Naive thymus-derived CD4-positive, alpha-beta T cell (primary cell): ENCODE data around the gene NDFIP2. TPM values are rescaled to one million over a fixed set of nuclear protein-coding genes. Genes with fewer than 3 reads are reported as not detected.
A peak's percentile ranks its signal among the peaks of the same experiment; 100 is the strongest.

ENCODE experiments used
- ATAC-seq: fragments of 150-1000 bp; cut with Tn5 transposase; 2 replicates; pipeline ENCODE4 v1.10.0; 2021; ENCODE audit warnings: mild to moderate bottlenecking, moderate library complexity
- CTCF ChIA-PET: fragments of 350-600 bp; sonication (Branson Sonifier 250); formaldehyde crosslinking; loops from one replicate; lab custom pipeline; 2021; ENCODE audit warnings: antibody characterized with exemption; lab: Charles Lee
- POLR2A ChIA-PET: fragments of 350-600 bp; sonication (Branson Sonifier 250); formaldehyde crosslinking; loops from one replicate; lab custom pipeline; 2021; ENCODE audit warnings: antibody characterized with exemption, inconsistent platforms; lab: Charles Lee
- DNase-seq, 9 donors: peaks; one replicate each; pipeline versions ENCODE4 v3.0.0 to v3.0.0-alpha.2; 2020 to 2022; ENCODE audit warnings: mixed read lengths in 1 of 9
- H3K27ac ChIP-seq: one replicate; pipeline ENCODE4 v1.7.0; 2013; ENCODE audit warnings: mild to moderate bottlenecking, low read depth, low read length, moderate library complexity
- H3K27me3 ChIP-seq, 2 donors: one replicate each; pipeline ENCODE4 v1.7.0; 2013; ENCODE audit warnings: low read length in 2 of 2, mild to moderate bottlenecking in 2 of 2, moderate library complexity in 2 of 2; ENCODE audit not compliant: control insufficient read depth in 2 of 2, insufficient read depth in 2 of 2
- H3K36me3 ChIP-seq, 3 experiments: 1 replicate in 2 of 3; 2 replicates in 1 of 3; pipeline ENCODE4 v1.7.0; 2013; ENCODE audit warnings: low read length in 3 of 3, mild to moderate bottlenecking in 3 of 3, moderate library complexity in 1 of 3; ENCODE audit not compliant: insufficient read depth in 3 of 3, control insufficient read depth in 2 of 3
- H3K4me1 ChIP-seq, 2 donors: one replicate each; pipeline ENCODE4 v1.7.0; 2013; ENCODE audit warnings: low read length in 2 of 2, mild to moderate bottlenecking in 2 of 2, moderate library complexity in 1 of 2; ENCODE audit not compliant: control insufficient read depth in 2 of 2, insufficient read depth in 2 of 2
- H3K4me3 ChIP-seq: 2 replicates; pipeline ENCODE4 v1.7.0; 2013; ENCODE audit warnings: mild to moderate bottlenecking, low read length
- H3K9me3 ChIP-seq, 3 experiments: 1 replicate in 2 of 3; 2 replicates in 1 of 3; pipeline ENCODE4 v1.7.0; 2013; ENCODE audit warnings: low read length in 3 of 3; ENCODE audit not compliant: control insufficient read depth in 2 of 3
- H3K27ac Mint-ChIP-seq, 9 donors: one replicate each; pipeline ENCODE4 v1.8.0; 2020 to 2022; ENCODE audit warnings: mixed read lengths in 9 of 9, mild to moderate bottlenecking in 8 of 9, moderate library complexity in 5 of 9, inconsistent platforms in 2 of 9
- H3K27me3 Mint-ChIP-seq, 5 donors: one replicate each; pipeline ENCODE4 v1.8.0; 2021 to 2022; ENCODE audit warnings: mixed read lengths in 5 of 5, mild to moderate bottlenecking in 1 of 5
- H3K36me3 Mint-ChIP-seq, 5 donors: one replicate each; pipeline ENCODE4 v1.8.0; 2020 to 2022; ENCODE audit warnings: mixed read lengths in 5 of 5, mild to moderate bottlenecking in 3 of 5, inconsistent platforms in 1 of 5
- H3K4me1 Mint-ChIP-seq, 7 donors: one replicate each; pipeline ENCODE4 v1.8.0; 2020 to 2022; ENCODE audit warnings: mixed read lengths in 7 of 7, mild to moderate bottlenecking in 3 of 7, inconsistent platforms in 1 of 7
- H3K4me3 Mint-ChIP-seq, 10 donors: one replicate each; pipeline ENCODE4 v1.8.0; 2020 to 2022; ENCODE audit warnings: mild to moderate bottlenecking in 10 of 10, mixed read lengths in 10 of 10, moderate library complexity in 6 of 10, inconsistent platforms in 2 of 10
- H3K9me3 Mint-ChIP-seq, 11 donors: one replicate each; pipeline ENCODE4 v1.8.0; 2020 to 2022; ENCODE audit warnings: mixed read lengths in 11 of 11, mild to moderate bottlenecking in 4 of 11, inconsistent platforms in 1 of 11, moderate library complexity in 1 of 11
- intact Hi-C, 2 donors: fragments of 100-400 bp; cut with micrococcal nuclease; formaldehyde crosslinking; loops; one replicate each; pipeline ENCODE4 v1.15.1; 2023
- polyA plus RNA-seq, 2 donors: library from polyadenylated mRNA; unstranded; fragments of 300-500 nt; fragmentation: Illumina TruSeq; gene quantifications; one replicate each; pipeline ENCODE4 v1.2.3, GENCODE V29; 2021
- total RNA-seq, 6 experiments: library from RNA in 5 of 6; stranded (reverse) in 5 of 6; gene quantifications; 1 replicate in 5 of 6; 2 replicates in 1 of 6; pipeline ENCODE4 v1.2.3 and lab custom pipeline; 2021 to 2026

Gene NDFIP2
- total and polyA plus RNA-seq, 7 experiments from 2014 or later, result 2.6 to 123 (median 5.3) TPM

GRCh38 chr13:79477968-79478367 is 3.0 kb upstream of the NDFIP2 start:
- H3K27me3 Mint-ChIP-seq, result peaks cover 0 to 9% (median 0%) of the 10 kb centered on the region in 5 donors
- H3K4me3 ChIP-seq, result no peak overlapping the region
- no peaks in the 10 kb centered on the region for H3K9me3 ChIP-seq
- H3K27ac ChIP-seq, result no peak overlapping the region
- intact Hi-C loops, result loop anchor here (1.0 to 5.0 kb wide), 3 partner anchors 9 to 1781 kb away; partner anchors contain the start of gene SLAIN1 (in 1 of the 2)
- no peak overlapping the region for H3K4me3 Mint-ChIP-seq
- no peaks in the 10 kb centered on the region for H3K27me3 ChIP-seq
- H3K36me3 Mint-ChIP-seq, result peaks cover 0 to 19% (median 0%) of the 10 kb centered on the region in 5 donors
- no peak for DNase-seq
- peaks cover 0 to 10% (median 0%) of the 10 kb centered on the region in 11 donors for H3K9me3 Mint-ChIP-seq
- H3K4me1 Mint-ChIP-seq, result peaks cover 8 to 38% (median 30%) of the 10 kb centered on the region in 7 donors
- ChIA-PET POLR2A (interaction anchor here (0.5 kb wide), 1 partner anchor 809 kb away, joined by 3 read pairs; no protein-coding TSS in a partner anchor), CTCF (no interaction called here)
- no peaks in the 10 kb centered on the region for H3K36me3 ChIP-seq
- H3K4me1 ChIP-seq, result peaks cover 6 to 12% of the 10 kb centered on the region in 2 donors
- peak overlapping the region in 1 of 9 donors; percentile 23 for H3K27ac Mint-ChIP-seq
- ATAC-seq, result no peak

GRCh38 chr13:79479882-79480281 is 1.1 kb upstream of the NDFIP2 start:
- no peaks in the 10 kb centered on the region for H3K27me3 ChIP-seq
- Mint-ChIP-seq H3K27ac (peak overlapping the region in 7 of 9 donors; percentile 13 to 95 (median 89)), H3K9me3 (peaks cover 0 to 1% (median 0%) of the 10 kb centered on the region in 11 donors), H3K27me3 (peaks cover 0 to 7% (median 0%) of the 10 kb centered on the region in 5 donors), H3K36me3 (peaks cover 0 to 14% (median 0%) of the 10 kb centered on the region in 5 donors), H3K4me1 (peaks cover 14 to 55% (median 36%) of the 10 kb centered on the region in 7 donors), H3K4me3 (peak overlapping the region in 9 of 10 donors; percentile 90 to 99 (median 92))
- DNase-seq (no peak), ATAC-seq (no peak)
- CTCF ChIA-PET, result no interaction called here
- intact Hi-C loops, result loop anchor here (2.0 to 10.0 kb wide), 4 partner anchors 13 to 1783 kb away; partner anchors contain the start of gene SLAIN1 (in 1 of the 2)
- no peak overlapping the region for H3K4me3 ChIP-seq
- no peak overlapping the region for H3K27ac ChIP-seq
- H3K9me3 ChIP-seq, result no peaks in the 10 kb centered on the region
- POLR2A ChIA-PET, result no interaction called here
- H3K36me3 ChIP-seq, result no peaks in the 10 kb centered on the region
- peaks cover 6 to 12% of the 10 kb centered on the region in 2 donors for H3K4me1 ChIP-seq

- H3K27ac Mint-ChIP-seq, result peak overlapping the region; percentile 71 to 95 (median 90)
- ATAC-seq, result peak; percentile 49
- peaks cover 0 to 7% (median 0%) of the 10 kb centered on the region in 5 donors for H3K27me3 Mint-ChIP-seq
- Histone ChIP-seq H3K4me3 (peak overlapping the region; percentile 79), H3K9me3 (no peaks in the 10 kb centered on the region), H3K36me3 (no peaks in the 10 kb centered on the region), H3K4me1 (peaks cover 6 to 12% of the 10 kb centered on the region in 2 donors), H3K27ac (peak overlapping the region; percentile 28), H3K27me3 (no peaks in the 10 kb centered on the region)
- H3K9me3 Mint-ChIP-seq, result no peaks in the 10 kb centered on the region
- H3K4me1 Mint-ChIP-seq, result peaks cover 24 to 70% (median 50%) of the 10 kb centered on the region in 7 donors
- peak overlapping the region; percentile 90 to 99 (median 92) for H3K4me3 Mint-ChIP-seq
- H3K36me3 Mint-ChIP-seq, result peaks cover 0 to 17% (median 0%) of the 10 kb centered on the region in 5 donors
- CTCF ChIA-PET, result interaction anchor here (0.9 to 1.5 kb wide), 4 partner anchors 10 to 59 kb away, joined by 3 to 6 read pairs (median 3); no protein-coding TSS in a partner anchor
- intact Hi-C loops, result loop anchor here (1.0 to 10.0 kb wide), 8 partner anchors 10 to 287 kb away; partner anchors contain the start of gene RBM26 (in 2 of the 2)
- POLR2A ChIA-PET, result interaction anchor here (0.7 to 1.3 kb wide), 5 partner anchors 9 to 80 kb away, joined by 3 to 4 read pairs (median 3); partner anchors contain the start of gene RBM26
- DNase-seq, result peak in 6 of 9 donors; percentile 22 to 76 (median 27)
Measured at GRCh38 chr13:79481685-79482052, 714 bp downstream of the NDFIP2 start.

GRCh38 chr13:79482281-79482970 is 1.5 kb downstream of the NDFIP2 start:
- intact Hi-C loops, result loop anchor here in 1 of 2 donors (10.0 kb wide), 1 partner anchor 288 kb away; no protein-coding TSS in a partner anchor
- Histone ChIP-seq H3K27me3 (no peaks in the 10 kb centered on the region), H3K4me3 (peak overlapping the region; percentile 79), H3K36me3 (no peaks in the 10 kb centered on the region), H3K9me3 (no peaks in the 10 kb centered on the region), H3K4me1 (peaks cover 6 to 12% of the 10 kb centered on the region in 2 donors), H3K27ac (no peak overlapping the region)
- Mint-ChIP-seq H3K36me3 (peaks cover 0 to 21% (median 0%) of the 10 kb centered on the region in 5 donors), H3K4me3 (peak overlapping the region; percentile 90 to 99 (median 92)), H3K27ac (peak overlapping the region in 5 of 9 donors; percentile 60 to 95 (median 82)), H3K4me1 (peaks cover 24 to 75% (median 58%) of the 10 kb centered on the region in 7 donors), H3K9me3 (no peaks in the 10 kb centered on the region), H3K27me3 (peaks cover 0 to 7% (median 0%) of the 10 kb centered on the region in 5 donors)
- no peak for ATAC-seq
- ChIA-PET POLR2A (no interaction called here), CTCF (interaction anchor here (1.5 kb wide), 1 partner anchor 58 kb away, joined by 6 read pairs; no protein-coding TSS in a partner anchor)
- no peak for DNase-seq

- H3K27ac ChIP-seq, result no peak overlapping the region
- H3K36me3 ChIP-seq, result no peaks in the 10 kb centered on the region
- H3K4me3 ChIP-seq, result no peak overlapping the region
- Mint-ChIP-seq H3K4me3 (peak overlapping the region in 6 of 10 donors; percentile 16 to 85 (median 52)), H3K27ac (peak overlapping the region in 1 of 9 donors; percentile 85), H3K9me3 (no peaks in the 10 kb centered on the region), H3K36me3 (peaks cover 0 to 23% (median 0%) of the 10 kb centered on the region in 5 donors), H3K27me3 (peaks cover 0 to 7% (median 0%) of the 10 kb centered on the region in 5 donors), H3K4me1 (peaks cover 31 to 79% (median 63%) of the 10 kb centered on the region in 7 donors)
- DNase-seq, result no peak
- H3K27me3 ChIP-seq, result no peaks in the 10 kb centered on the region
- intact Hi-C loops, result loop anchor here in 1 of 2 donors (10.0 kb wide), 1 partner anchor 288 kb away; no protein-coding TSS in a partner anchor
- ATAC-seq, result no peak
- ChIA-PET CTCF (interaction anchor here (0.8 to 1.5 kb wide), 2 partner anchors 57 kb away, joined by 3 to 6 read pairs; no protein-coding TSS in a partner anchor), POLR2A (no interaction called here)
- H3K4me1 ChIP-seq, result peaks cover 6 to 12% of the 10 kb centered on the region in 2 donors
- H3K9me3 ChIP-seq, result no peaks in the 10 kb centered on the region
Measured at GRCh38 chr13:79483086-79483706, 2.2 kb downstream of the NDFIP2 start.
